Epidermal melanocyte (primary cell): Measurements from ENCODE around the gene SLC25A46.
"Not testable (repeated sequence)": the region's sequence is repeated elsewhere in the genome, so short reads cannot be mapped to it uniquely, and the experiment has no call there.

Experiments
- DNase-seq: peaks from one replicate; pipeline ENCODE4 v3.0.0; 2011; ENCODE audit warnings: low spot score; ENCODE audit not compliant: insufficient read length

SLC25A46 gene

DNA sequence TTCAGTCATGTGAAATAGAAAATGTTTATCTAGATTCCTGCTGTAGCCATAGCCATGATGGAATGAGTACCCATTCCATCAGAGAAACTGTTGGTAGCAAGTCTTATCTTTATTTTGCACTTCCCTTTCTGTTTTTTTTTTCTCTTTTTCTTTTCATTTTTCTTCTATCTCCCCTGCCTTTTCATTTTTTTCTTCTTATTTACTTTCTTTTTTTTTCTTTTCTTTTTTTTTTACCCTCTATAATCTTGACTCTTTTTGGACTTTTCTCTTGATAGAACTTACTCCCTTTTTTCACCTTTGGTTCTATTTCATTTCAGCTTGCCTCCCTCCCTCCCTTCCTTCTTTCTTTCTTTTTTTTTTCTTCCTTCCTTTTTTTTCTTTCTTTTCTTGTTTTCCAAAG, 15.4 kb downstream of the SLC25A46 start:
- DNase-seq: no peak

DNA sequence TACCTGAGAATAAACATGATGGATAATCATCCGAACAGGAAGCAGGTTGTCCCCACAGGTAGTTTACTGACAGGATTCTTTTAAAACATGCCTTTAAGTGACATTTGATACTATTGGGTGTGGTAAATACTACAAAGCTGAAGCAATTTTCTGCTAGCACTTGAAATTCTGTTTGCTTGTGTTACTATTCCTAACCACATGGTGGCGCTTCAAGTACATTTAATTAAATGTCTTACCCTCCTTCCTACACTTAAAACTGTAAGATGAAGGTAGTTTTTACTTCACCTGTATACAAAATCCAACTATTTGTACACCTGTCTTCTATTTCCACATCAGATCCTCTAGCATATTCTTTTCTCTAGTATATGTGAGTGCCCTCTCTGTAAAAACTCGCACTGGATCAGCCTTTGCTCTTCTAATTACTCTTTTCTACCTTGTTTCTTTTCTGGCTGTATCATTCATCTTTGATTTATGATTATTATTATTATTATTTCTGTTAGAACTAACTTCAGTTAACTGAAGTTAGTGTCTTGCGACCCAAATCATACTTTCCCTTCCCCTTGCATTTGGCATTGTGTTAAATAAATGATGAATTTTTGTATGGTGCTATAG, 18.4 kb downstream of the SLC25A46 start:
- DNase-seq: no peak

DNA sequence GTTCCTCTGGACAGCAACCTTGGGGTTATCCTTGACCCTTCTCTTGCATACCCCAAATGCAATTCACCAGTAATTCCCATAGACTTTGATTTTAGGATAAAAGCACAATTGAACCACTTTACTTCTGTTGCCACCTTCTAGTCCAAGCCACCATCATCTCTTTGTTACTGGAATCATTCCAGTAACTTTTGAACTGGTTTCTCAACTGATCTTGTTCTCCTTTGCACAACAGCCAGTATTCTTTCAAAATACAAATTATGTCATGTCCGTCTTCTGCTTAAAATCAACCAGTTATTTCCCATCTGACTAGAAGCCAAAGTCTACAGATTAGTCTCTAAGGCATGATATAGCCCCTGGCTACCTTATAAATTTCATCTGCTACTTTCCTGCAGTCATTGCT, 21.4 kb downstream of the SLC25A46 start:
- no peak for DNase-seq

DNA sequence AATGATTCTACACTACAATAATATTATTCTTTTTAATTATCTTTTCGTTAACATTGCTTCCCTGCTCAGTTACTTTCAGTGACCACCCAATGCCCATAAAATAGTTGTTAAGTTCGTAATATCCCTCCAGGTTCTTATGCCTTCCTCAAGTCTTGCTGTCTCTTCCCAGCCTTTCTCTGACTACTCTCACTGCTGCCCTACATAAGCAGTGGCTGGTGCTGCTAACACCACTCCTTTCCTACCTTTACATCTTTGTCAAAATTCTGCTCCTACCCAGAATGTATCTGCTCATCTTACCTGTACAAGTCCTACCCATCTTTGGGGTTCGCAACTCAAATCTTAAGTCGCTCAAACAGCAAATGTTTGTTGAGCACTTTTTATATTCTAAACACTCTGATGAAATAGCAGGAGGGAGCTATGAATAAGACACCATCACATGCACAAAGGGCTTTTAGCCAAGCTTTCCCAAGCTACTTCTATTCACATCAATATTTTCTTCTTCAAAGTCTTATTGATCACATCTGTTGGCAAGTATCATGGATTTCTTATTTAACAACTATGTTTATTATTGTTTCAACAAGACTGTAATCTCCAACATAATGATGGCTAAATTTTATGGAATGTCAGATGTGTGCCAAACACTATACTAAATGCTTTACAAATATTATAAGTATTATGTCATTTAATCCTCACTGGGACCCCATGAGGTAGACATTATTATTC, 29.5 kb downstream of the SLC25A46 start:
- DNase-seq: no peak

DNA sequence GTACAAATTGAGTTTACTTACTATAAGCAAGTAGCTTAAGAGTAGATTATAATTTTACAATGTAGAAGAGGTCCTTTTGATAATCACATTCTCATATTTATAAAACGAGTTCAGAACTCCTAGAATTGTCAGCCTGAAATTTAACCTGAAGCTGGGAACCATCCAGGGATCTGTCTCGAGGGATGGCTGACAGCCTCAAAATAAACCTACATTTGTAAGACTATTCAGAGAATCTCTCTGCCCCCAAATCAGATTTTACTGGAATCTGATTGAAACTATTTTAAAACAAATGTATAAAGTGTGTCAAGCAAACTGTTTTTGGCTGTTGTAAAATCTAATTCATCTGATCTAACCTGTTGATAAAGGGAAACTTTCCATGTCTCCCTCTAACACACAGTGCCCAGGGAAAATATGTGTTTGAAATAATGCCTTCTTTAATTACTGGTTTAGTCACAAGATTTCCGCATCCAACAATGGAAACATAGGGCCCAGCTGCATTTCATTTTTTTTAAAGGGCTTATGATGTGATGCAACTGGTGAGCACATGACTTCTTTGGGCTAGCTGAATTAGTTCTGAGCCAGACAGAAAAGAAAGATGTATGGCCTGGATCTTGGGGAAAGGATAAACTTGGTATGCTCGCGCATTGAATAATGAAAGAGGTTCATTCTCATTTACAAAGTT, 30.3 kb downstream of the SLC25A46 start:
- DNase-seq: peak; percentile 45

DNA sequence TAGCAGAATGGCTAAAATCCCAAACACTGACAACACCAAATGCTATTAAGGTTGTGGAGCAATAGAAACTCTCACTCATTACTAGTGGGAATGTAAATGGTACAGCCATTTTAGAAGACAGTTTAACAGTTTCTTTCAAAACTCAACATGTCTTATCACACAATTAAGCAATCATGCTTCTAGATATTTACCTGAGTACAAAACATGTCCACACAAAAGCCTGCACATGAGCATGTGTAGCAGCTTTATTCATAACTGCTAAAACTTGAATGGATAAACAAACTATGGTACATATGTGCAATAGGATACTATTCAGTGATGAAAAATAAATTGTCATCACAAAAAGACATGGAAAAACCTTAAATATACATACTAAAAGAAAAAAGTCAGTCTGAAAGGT, 31.5 kb downstream of the SLC25A46 start:
- DNase-seq: no peak

DNA sequence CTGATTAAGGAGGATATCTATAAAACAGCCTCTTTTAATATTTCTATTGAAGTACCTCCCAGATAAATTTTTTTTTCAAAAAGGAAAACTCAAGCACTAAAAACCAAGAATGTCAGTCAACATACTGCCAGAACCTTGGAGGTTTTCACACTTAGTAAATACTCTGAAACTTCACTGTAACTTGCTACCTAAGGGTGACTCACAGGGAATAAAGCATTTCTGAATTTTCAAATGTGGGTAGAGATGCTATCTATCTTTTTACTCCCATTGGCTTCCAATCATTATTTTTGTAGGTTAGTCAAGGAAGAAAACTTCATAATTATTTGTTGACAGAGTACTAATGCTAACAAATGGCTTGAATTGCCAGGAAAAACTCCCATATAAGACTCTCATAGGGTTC, 46.1 kb downstream of the SLC25A46 start:
- DNase-seq: no peak

DNA sequence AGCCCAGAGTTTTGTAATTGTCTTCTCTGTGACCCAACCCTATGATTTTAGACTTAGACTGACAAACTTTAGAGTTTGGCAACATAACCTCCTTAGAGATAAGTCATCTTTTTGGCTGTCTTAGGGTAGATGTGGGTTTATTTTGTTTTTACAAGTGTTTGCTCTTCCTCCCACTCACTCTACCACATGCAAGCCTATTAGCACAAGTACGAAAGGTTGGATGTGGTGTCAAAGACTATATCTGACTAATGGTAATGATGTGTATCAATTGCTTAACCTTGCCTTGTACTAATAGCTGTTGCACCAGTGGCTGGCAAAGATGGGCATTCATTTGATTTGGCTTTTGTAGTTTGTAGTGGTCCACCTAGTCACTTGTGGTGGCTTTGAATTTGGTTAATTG, 46.5 kb downstream of the SLC25A46 start:
- DNase-seq: no peak

DNA sequence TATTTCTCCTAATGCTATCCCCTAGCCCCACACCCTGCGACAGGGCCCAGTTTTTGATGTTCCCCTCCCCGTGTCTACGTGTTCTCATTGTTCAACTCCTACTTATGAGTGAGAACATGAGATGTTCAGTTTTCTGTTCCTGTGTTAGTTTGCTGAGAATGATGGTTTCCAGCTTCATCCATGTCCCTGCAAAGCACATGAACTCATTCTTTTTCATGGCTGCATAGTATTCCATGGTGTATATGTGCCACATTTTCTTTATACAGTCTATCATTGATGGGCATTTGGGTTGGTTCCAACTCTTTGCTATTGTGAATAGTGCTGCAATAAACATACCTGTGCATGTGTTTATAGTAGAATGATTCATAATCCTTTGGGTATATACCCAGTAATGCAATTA, 49.2 kb downstream of the SLC25A46 start:
- not testable (repeated sequence) for DNase-seq

DNA sequence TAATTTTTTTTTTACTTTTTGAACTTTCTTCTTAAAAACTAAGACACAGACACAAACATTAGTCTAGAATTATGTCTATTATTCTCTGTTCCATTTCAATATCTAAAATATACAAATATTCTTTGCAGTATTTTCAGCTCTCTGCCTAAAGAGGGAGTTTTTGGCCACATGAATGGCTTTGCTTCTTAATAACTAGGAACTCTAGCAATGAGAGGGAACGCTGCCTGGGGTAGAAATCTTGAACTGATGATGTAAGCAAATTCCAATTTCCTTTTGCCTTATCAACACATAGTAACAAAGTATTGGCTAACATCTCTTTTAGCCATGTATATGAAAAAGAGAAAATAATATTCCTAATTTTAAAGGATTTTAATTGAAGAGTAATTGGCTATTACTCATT, 51.9 kb downstream of the SLC25A46 start:
- no peak for DNase-seq

DNA sequence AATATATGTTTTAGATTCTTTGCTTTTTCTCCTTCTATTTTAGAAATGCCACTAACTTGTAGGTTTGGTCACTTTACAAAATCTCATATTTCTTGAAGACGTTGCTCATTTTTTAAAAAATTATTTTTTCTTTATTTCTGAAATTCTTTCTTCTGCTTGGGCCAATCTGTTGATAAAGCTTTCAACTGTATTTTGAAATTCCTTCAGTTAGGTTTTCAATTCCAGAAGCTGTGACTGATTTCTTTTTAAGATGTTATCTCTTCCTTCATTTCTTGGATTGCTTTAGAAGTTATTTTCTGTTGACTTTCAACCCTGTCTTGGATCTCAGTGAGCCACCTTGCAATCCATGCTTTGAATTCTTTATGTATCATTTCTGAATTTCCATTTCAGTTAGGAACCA, 64.2 kb downstream of the SLC25A46 start:
- no peak for DNase-seq

DNA sequence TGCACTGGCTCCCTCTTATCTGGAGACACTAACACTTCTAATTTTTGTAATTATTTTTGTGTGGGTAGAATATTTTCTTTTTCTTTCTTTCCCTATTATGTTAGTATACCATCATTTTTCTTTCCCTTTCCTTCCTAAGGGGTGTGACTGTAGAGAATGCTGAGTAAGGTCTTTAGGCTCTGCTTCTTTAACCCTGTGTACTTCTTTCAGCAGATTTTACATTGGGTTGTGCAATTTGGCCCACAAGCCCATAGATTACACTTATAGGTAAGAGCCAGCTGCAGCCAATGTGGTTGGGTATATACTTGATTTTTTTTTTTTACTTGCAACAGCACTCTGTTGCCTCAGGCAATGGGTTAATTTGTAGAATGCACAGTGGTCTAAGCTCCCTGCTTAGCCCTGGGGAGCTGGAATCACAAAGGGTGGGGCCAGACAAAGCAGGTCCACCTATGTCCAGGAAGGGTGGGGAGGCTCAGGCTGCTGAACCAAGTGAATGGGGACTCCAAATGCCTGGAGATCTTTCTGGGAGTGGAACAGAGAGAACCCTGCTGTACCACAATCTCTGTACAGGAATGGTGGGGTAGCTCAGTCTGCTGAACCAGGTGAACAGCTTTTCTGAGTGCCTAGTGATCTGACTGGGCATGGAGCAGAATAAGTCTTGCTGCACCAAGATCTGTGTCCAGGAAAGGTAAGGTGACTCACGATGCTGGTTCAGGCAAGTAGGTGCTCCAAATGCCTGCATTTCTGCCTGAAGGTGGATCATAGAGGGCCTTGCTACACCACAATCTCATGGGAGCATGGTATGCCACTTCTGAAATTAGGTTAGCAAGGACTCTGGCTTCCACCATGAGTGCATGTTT, 64.9 kb downstream of the SLC25A46 start:
- DNase-seq: no peak

DNA sequence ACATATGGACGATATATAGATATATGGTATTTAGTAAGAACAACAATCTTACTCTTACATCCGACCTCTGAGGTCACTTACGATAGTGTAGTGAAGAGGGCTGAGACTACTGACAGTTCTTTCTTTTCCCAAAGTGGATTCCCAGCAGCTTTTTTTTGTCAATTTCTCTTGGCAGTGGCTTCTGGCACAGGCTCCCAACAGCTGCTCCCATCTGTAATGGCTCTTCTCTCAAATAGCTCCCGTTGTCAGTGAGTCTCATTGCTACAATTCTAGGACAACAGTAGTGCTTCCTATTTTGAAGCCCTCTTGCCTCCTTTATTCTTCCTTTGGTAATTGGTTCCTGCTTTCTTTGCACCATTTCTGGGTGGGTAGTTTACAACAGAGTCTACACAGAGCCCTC, 68.4 kb downstream of the SLC25A46 start:
- no peak for DNase-seq

DNA sequence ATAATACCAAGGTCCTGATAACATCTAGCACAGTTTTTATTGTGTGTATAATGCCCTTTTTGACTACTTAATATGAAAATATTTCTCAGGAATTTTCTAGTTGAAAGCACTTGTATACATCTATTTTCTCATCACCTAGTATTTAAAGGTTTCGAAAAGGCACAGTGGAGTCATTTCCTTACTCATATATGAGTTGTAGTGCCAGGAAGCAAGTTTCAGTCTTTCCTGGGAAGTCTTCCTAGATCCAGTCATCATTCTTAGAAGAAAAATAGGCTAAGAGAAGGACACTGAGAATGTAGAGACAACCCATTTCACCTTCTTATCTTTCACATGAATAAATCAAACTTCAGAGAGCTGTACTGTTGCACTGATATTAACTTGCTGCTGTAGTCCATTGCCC, 70.2 kb downstream of the SLC25A46 start:
- no peak for DNase-seq
